ENCODE measurements around the gene INTS13.

DNA sequence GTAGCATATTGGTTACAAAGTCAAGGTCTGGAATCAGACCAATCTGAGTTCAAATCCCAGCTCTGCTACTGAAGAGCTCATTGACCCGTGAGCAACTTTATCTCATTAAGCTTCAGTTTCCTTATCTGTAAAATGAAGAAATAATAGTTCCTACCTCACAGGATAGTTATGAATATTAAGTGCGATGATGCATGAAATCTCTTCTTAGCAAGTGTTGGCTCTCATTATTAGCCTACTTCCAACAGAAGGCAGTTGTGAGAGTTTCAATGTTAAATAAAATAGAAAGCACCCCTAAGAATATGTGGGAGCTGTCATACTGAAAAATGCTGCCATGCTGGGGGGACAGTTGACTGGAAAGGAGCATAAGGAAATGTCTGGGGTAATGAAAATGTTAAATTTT lies 65.8 kb downstream of the INTS13 start:
- no peak for TF ChIP-seq CTCF (IDR thresholded peaks at IDR 0.05; ENCODE audit: insufficient read depth, low read length, poor library complexity, severe bottlenecking)
- TF ChIP-seq EZH2phosphoT487 (conservative IDR thresholded peaks at IDR 0.05; ENCODE audit: low read length): no peak

Data from SU-DHL-6 (cell line).